ENCODE results near the gene KDM4C.

- TF ChIP-seq EZH2 (IDR thresholded peaks at IDR 0.05; ENCODE audit: borderline replicate concordance, low read depth, low read length, poor library complexity, severe bottlenecking) = no peak
- no peak for TF ChIP-seq CTCF (conservative IDR thresholded peaks at IDR 0.05; ENCODE audit: low read depth, low read length)
Measured at GRCh38 chr9:6915635-6916034, 157.9 kb downstream of the KDM4C start.
